Endothelial cell of umbilical vein (primary cell): Measurements from ENCODE around the gene MEF2D. TPM values are rescaled to one million over a fixed set of nuclear protein-coding genes. Genes with fewer than 3 reads are reported as not detected.

ENCODE experiments used
- BruUV-seq: library from RNA; stranded (reverse); fragments of 400-500 nt; replicated peaks from 2 replicates; lab custom pipeline; 2021; lab: Mats Ljungman, UMichigan
- CTCF ChIA-PET: fragments of 300-600, 350-600 bp; sonication (Branson Sonifier 250); formaldehyde crosslinking; loops from one replicate; lab custom pipeline; 2021; ENCODE audit warnings: antibody characterized with exemption, inconsistent platforms; lab: Charles Lee
- POLR2A ChIA-PET: fragments of 300-600, 350-600 bp; sonication (Branson Sonifier 250); formaldehyde crosslinking; loops from one replicate; lab custom pipeline; 2021; ENCODE audit warnings: antibody characterized with exemption, inconsistent platforms; lab: Charles Lee
- DNase-seq: peaks from one replicate; pipeline ENCODE4 v3.0.0-alpha.2; 2011; ENCODE audit warnings: low read depth, low spot score
- FAIRE-seq: peaks from 2 replicates; lab custom pipeline; 2011; peaks lifted over from hg19 to GRCh38; lab: Jason Lieb, UNC
- H2AFZ ChIP-seq: 2 replicates; pipeline ENCODE4 v1.6.0; 2012; ENCODE audit warnings: low read depth, low read length, control low read depth, inconsistent platforms
- H3K27ac ChIP-seq: 2 replicates; pipeline ENCODE4 v1.5.1; 2011; ENCODE audit warnings: low read depth, mild to moderate bottlenecking, control low read depth, low read length, moderate library complexity; ENCODE audit not compliant: insufficient read depth
- H3K27me3 ChIP-seq, 2 experiments: 2 replicates each; pipeline versions ENCODE4 v1.6.0 to v1.6.1; 2011; ENCODE audit warnings: low read length in 2 of 2, mixed read lengths in 1 of 2; ENCODE audit not compliant: control insufficient read depth in 2 of 2, insufficient read depth in 2 of 2
- H3K36me3 ChIP-seq, 2 experiments: 2 replicates in 1 of 2; 3 replicates in 1 of 2; pipeline ENCODE4 v1.5.1; 2011; ENCODE audit warnings: low read length in 2 of 2, mild to moderate bottlenecking in 1 of 2, moderate library complexity in 1 of 2; ENCODE audit not compliant: control insufficient read depth in 2 of 2, insufficient read depth in 2 of 2; ENCODE audit errors: extremely low read depth in 1 of 2
- H3K4me1 ChIP-seq: 3 replicates; pipeline ENCODE4 v1.5.1; 2011; ENCODE audit warnings: mild to moderate bottlenecking, low read length; ENCODE audit not compliant: control insufficient read depth, insufficient read depth; ENCODE audit errors: extremely low read depth
- H3K4me2 ChIP-seq: 2 replicates; pipeline ENCODE4 v1.6.1; 2011; ENCODE audit warnings: low read length, control low read depth, mixed read lengths; ENCODE audit not compliant: insufficient read depth
- H3K4me3 ChIP-seq, 3 experiments: fragments of 200-600 bp in 1 of 3; sonication (generic), shearing (Covaris generic) in 1 of 3; replicated peaks in 1 of 3; 2 replicates each; pipeline ENCODE4 v1.5.1; 2011 to 2016; ENCODE audit warnings: control low read depth in 3 of 3, low read length in 3 of 3, mild to moderate bottlenecking in 2 of 3, inconsistent platforms in 1 of 3, low read depth in 1 of 3, moderate library complexity in 1 of 3; ENCODE audit not compliant: insufficient read depth in 1 of 3
- H3K79me2 ChIP-seq: 2 replicates; pipeline ENCODE4 v1.6.0; 2012; ENCODE audit warnings: low read length, inconsistent platforms; ENCODE audit not compliant: control insufficient read depth, insufficient read depth
- H3K9ac ChIP-seq: replicated peaks from 2 replicates; pipeline ENCODE3; 2011; ENCODE audit warnings: low read length, control low read depth; ENCODE audit not compliant: insufficient read depth; ENCODE audit errors: extremely low read depth
- H3K9me1 ChIP-seq: replicated peaks from 3 replicates; pipeline ENCODE4 v1.6.0; 2011; ENCODE audit warnings: mild to moderate bottlenecking, low read length; ENCODE audit not compliant: control insufficient read depth, insufficient read depth; ENCODE audit errors: extremely low read depth
- H3K9me3 ChIP-seq: replicated peaks from 2 replicates; pipeline ENCODE4 v1.5.1; 2012; ENCODE audit warnings: low read length, inconsistent platforms; ENCODE audit not compliant: control insufficient read depth, insufficient read depth
- H4K20me1 ChIP-seq: replicated peaks from 2 replicates; pipeline ENCODE3; 2011; ENCODE audit warnings: mild to moderate bottlenecking, low read length; ENCODE audit not compliant: control insufficient read depth, insufficient read depth; ENCODE audit errors: extremely low read depth
- CTCF ChIP-seq, 2 donors: IDR thresholded peaks; 1 replicate in 1 of 2; 2 replicates in 1 of 2; pipeline ENCODE4 v1.5.1; 2011; ENCODE audit warnings: low read length in 2 of 2, mild to moderate bottlenecking in 2 of 2, moderate library complexity in 2 of 2, control low read depth in 1 of 2, inconsistent platforms in 1 of 2, low read depth in 1 of 2; ENCODE audit not compliant: insufficient read depth in 1 of 2; ENCODE audit errors: extremely low read depth in 1 of 2
- EZH2 ChIP-seq: IDR thresholded peaks from 2 replicates; pipeline ENCODE4 v1.6.1; 2012; ENCODE audit warnings: borderline replicate concordance, low read depth, mild to moderate bottlenecking, moderate library complexity, low read length, inconsistent platforms; ENCODE audit not compliant: severe bottlenecking
- FOS ChIP-seq: IDR thresholded peaks from 2 replicates; pipeline ENCODE4 v1.6.1; 2011; ENCODE audit warnings: mild to moderate bottlenecking, low read length, moderate library complexity, borderline replicate concordance; ENCODE audit not compliant: insufficient read depth
- GATA2 ChIP-seq: IDR thresholded peaks from 2 replicates; pipeline ENCODE4 v1.7.0; 2011; ENCODE audit warnings: low read depth, mild to moderate bottlenecking, moderate library complexity, mixed read lengths, low read length; ENCODE audit not compliant: insufficient read length, insufficient read depth
- JUN ChIP-seq: IDR thresholded peaks from 2 replicates; pipeline ENCODE4 v1.6.1; 2011; ENCODE audit warnings: borderline replicate concordance, low read depth; ENCODE audit not compliant: insufficient read length, insufficient read depth
- MAX ChIP-seq: IDR thresholded peaks from 2 replicates; pipeline ENCODE4 v1.6.1; 2011; ENCODE audit not compliant: insufficient read depth, insufficient read length
- MYC ChIP-seq: IDR thresholded peaks from one replicate; pipeline ENCODE4 v1.6.1; 2011; ENCODE audit warnings: mild to moderate bottlenecking, low read depth, low read length
- POLR2A ChIP-seq: IDR thresholded peaks from 2 replicates; pipeline ENCODE4 v1.6.1; 2012; ENCODE audit warnings: low read depth, mild to moderate bottlenecking, control low read depth, low read length
- POLR2AphosphoS5 ChIP-seq: IDR thresholded peaks from 2 replicates; pipeline ENCODE4 v1.6.1; 2012; ENCODE audit warnings: low read depth, mild to moderate bottlenecking, control low read depth, low read length, moderate library complexity; ENCODE audit not compliant: insufficient read depth
- dilution Hi-C: fragments of 300-500 bp; cut with MboI; formaldehyde crosslinking; loops from one replicate; pipeline ENCODE4 v1.15.0; 2019; ENCODE audit warnings: low sequenced_read_pairs; ENCODE audit not compliant: extremely low pct_ligation_motif_present
- intact Hi-C: fragments of 100-400 bp; cut with micrococcal nuclease; formaldehyde crosslinking; loops from one replicate; pipeline ENCODE4 v1.10.0; 2022
- polyA plus RNA-seq, 4 experiments: library from polyadenylated mRNA; depleted of rRNA in 3 of 4; stranded (reverse) in 3 of 4; unstranded in 1 of 4; fragments of >200 nt; gene quantifications; 2 replicates each; pipeline versions ENCODE4 v1.2.1 to v1.2.3, GENCODE V29; 2011 to 2012; ENCODE audit warnings: missing spikeins in 1 of 4
- total RNA-seq: library from RNA; stranded (reverse); gene quantifications from 2 replicates; pipeline ENCODE4 v1.2.3, GENCODE V29; 2021

MEF2D gene
- total and polyA plus RNA-seq, 2 donors (not counting 3 experiments of a cell fraction or from before 2014, with no cell fraction given), result 45.4 to 52.2 TPM

- FAIRE-seq, result no peak
- Histone ChIP-seq H3K4me2 (no peak overlapping the region), H3K4me3 (no peak overlapping the region), H3K79me2 (peaks cover 15% of the 10 kb centered on the region), H3K9ac (no peak overlapping the region), H3K36me3 (peaks cover 21 to 67% of the 10 kb centered on the region in 2 experiments), H3K4me1 (peaks cover 8% of the 10 kb centered on the region), H3K9me1 (no peaks in the 10 kb centered on the region), H2AFZ (no peak overlapping the region), H3K27me3 (no peaks in the 10 kb centered on the region), H3K27ac (no peak overlapping the region), H3K9me3 (no peaks in the 10 kb centered on the region), H4K20me1 (peaks cover 3% of the 10 kb centered on the region)
- dilution Hi-C loops, result no loop called here
- CTCF ChIA-PET, result interaction anchor here (0.6 to 3.2 kb wide), 53 partner anchors 9 to 226 kb away, joined by 3 to 149 read pairs (median 7); partner anchors contain the start of genes GPATCH4, IQGAP3, MEF2D and NAXE
- TF ChIP-seq POLR2AphosphoS5, result no peak
- TF ChIP-seq GATA2, result no peak
- TF ChIP-seq CTCF (IDR thresholded peaks at IDR 0.05; ENCODE audit: extremely low read depth in 1 of 2, insufficient read depth in 1 of 2, low read depth in 1 of 2, low read length in 2 of 2), result no peak
- no peak for TF ChIP-seq EZH2
- TF ChIP-seq MYC, result no peak
- TF ChIP-seq POLR2A, result no peak
- TF ChIP-seq FOS, result no peak
- no peak for TF ChIP-seq MAX
- TF ChIP-seq JUN, result no peak
- POLR2A ChIA-PET, result interaction anchor here (1.0 kb wide), 1 partner anchor 21 kb away, joined by 16 read pairs; the partner anchor contains the start of gene MEF2D
- intact Hi-C loops, result loop anchor here (1.0 to 5.0 kb wide), 5 partner anchors 20 to 128 kb away; partner anchors contain the start of genes IQGAP3 and MEF2D
- no peak for DNase-seq
- BruUV-seq, result no TSS peak
Measured at GRCh38 chr1:156480016-156480370, 20.6 kb downstream of the MEF2D start.
